HCT116 (cell line): ENCODE results near the gene ST6GALNAC4. TPM values are rescaled to one million over a fixed set of nuclear protein-coding genes. Genes with fewer than 3 reads are reported as not detected.

ENCODE experiments used
- ATAC-seq: fragments of 200-7000 bp; cut with Tn5 transposase; 2 replicates; pipeline ENCODE4 v1.9.1; 2020; ENCODE audit warnings: mild to moderate bottlenecking, moderate library complexity
- BruUV-seq: library from RNA; stranded (reverse); fragments of 400-500 nt; replicated peaks from 2 replicates; lab custom pipeline; 2021; lab: Mats Ljungman, UMichigan
- CTCF ChIA-PET: fragments of 300-600 bp; sonication (Branson Sonifier 250); formaldehyde crosslinking; loops from one replicate; lab custom pipeline; 2021; ENCODE audit warnings: antibody characterized with exemption; lab: Charles Lee
- POLR2A ChIA-PET: fragments of 300-600, 350-600 bp; sonication (Branson Sonifier 250); formaldehyde crosslinking; loops from one replicate; lab custom pipeline; 2021; ENCODE audit warnings: antibody characterized with exemption; lab: Charles Lee
- RAD21 ChIA-PET, 2 experiments: fragments of 300-600 bp; sonication (Branson Sonifier 250); formaldehyde crosslinking; loops; one replicate each; lab custom pipeline; 2023; ENCODE audit warnings: low total read pairs in 2 of 2; ENCODE audit not compliant: uncharacterized antibody in 2 of 2, unreplicated experiment in 2 of 2, low non-redundant PET in 1 of 2; lab: Charles Lee
- DNase-seq: peaks from one replicate; pipeline ENCODE4 v3.0.0-alpha.2; 2010; ENCODE audit warnings: low read depth, low spot score
- H2AFZ ChIP-seq: fragments of 200-600 bp; shearing (Covaris generic), sonication (generic); 2 replicates; pipeline ENCODE4 v1.6.1; 2017; ENCODE audit warnings: low read depth, mixed run types, mixed read lengths, antibody characterized with exemption, low read length; ENCODE audit not compliant: poor library complexity, severe bottlenecking
- H3K27ac ChIP-seq: 2 replicates; pipeline ENCODE4 v1.5.1; 2012; ENCODE audit warnings: low read depth, low read length
- H3K27me3 ChIP-seq: fragments of 200-600 bp; sonication (generic); 2 replicates; pipeline ENCODE4 v1.6.1; 2016; ENCODE audit warnings: mixed run types, low read length, mixed read lengths; ENCODE audit not compliant: insufficient read depth
- H3K36me3 ChIP-seq, 2 experiments: fragments of 200-500 bp in 1 of 2; fragments of 200-600 bp in 1 of 2; sonication (Bioruptor generic) in 1 of 2; sonication (generic) in 1 of 2; 2 replicates each; pipeline versions ENCODE4 v1.5.1 to v1.6.1; 2014 to 2016; ENCODE audit warnings: low read length in 2 of 2, inconsistent platforms in 1 of 2, mixed read lengths in 1 of 2, mixed run types in 1 of 2; ENCODE audit not compliant: insufficient read depth in 2 of 2, control insufficient read depth in 1 of 2
- H3K4me1 ChIP-seq, 2 experiments: fragments of 200-600 bp in 1 of 2; sonication (generic) in 1 of 2; 2 replicates each; pipeline versions ENCODE4 v1.5.1 to v1.6.1; 2012 to 2017; ENCODE audit warnings: low read length in 2 of 2, inconsistent platforms in 1 of 2, mild to moderate bottlenecking in 1 of 2, mixed read lengths in 1 of 2, mixed run types in 1 of 2, moderate library complexity in 1 of 2; ENCODE audit not compliant: insufficient read depth in 2 of 2, control insufficient read depth in 1 of 2
- H3K4me2 ChIP-seq: fragments of 200-600 bp; sonication (generic); 2 replicates; pipeline ENCODE4 v1.6.1; 2017; ENCODE audit warnings: mixed run types, low read length, mixed read lengths
- H3K4me3 ChIP-seq, 2 experiments: fragments of 200-600 bp in 1 of 2; sonication (generic) in 1 of 2; replicated peaks in 1 of 2; 2 replicates each; pipeline ENCODE4 v1.5.1; 2011 to 2016; ENCODE audit warnings: low read length in 2 of 2, control low read depth in 1 of 2, low read depth in 1 of 2, mild to moderate bottlenecking in 1 of 2, mixed read lengths in 1 of 2, mixed run types in 1 of 2
- H3K79me2 ChIP-seq: fragments of 200-600 bp; sonication (generic); 2 replicates; pipeline ENCODE4 v1.6.1; 2017; ENCODE audit warnings: mild to moderate bottlenecking, mixed run types, low read length, moderate library complexity, mixed read lengths; ENCODE audit not compliant: insufficient read depth
- H3K9ac ChIP-seq: fragments of 200-600 bp; sonication (generic); 2 replicates; pipeline ENCODE4 v1.6.1; 2016; ENCODE audit warnings: low read length, mixed read lengths
- H3K9me2 ChIP-seq: fragments of 200-600 bp; sonication (generic), shearing (Covaris generic); 2 replicates; pipeline ENCODE4 v1.6.1; 2017; ENCODE audit warnings: mixed run types, mild to moderate bottlenecking, moderate library complexity; ENCODE audit not compliant: insufficient read depth
- H3K9me3 ChIP-seq, 2 experiments: fragments of 200-500 bp in 1 of 2; fragments of 200-600 bp in 1 of 2; sonication (Bioruptor generic) in 1 of 2; sonication (generic) in 1 of 2; 2 replicates each; pipeline ENCODE4 v1.6.1; 2014 to 2017; ENCODE audit warnings: low read length in 2 of 2, mixed read lengths in 2 of 2, inconsistent platforms in 1 of 2, low read depth in 1 of 2, mild to moderate bottlenecking in 1 of 2, mixed run types in 1 of 2, moderate library complexity in 1 of 2; ENCODE audit not compliant: control insufficient read depth in 1 of 2, insufficient read depth in 1 of 2
- H4K20me1 ChIP-seq: fragments of 200-600 bp; sonication (generic), shearing (Covaris generic); 2 replicates; pipeline ENCODE4 v1.6.1; 2017; ENCODE audit warnings: mixed run types, mild to moderate bottlenecking, moderate library complexity; ENCODE audit not compliant: insufficient read depth
- CBX3 ChIP-seq: IDR thresholded peaks from 2 replicates; pipeline ENCODE4 v1.6.1; 2012; ENCODE audit warnings: low read depth
- CEBPB ChIP-seq: IDR thresholded peaks from 2 replicates; pipeline ENCODE4 v1.6.1; 2012; ENCODE audit warnings: low read depth
- EGR1 ChIP-seq: IDR thresholded peaks from 2 replicates; pipeline ENCODE4 v1.6.1; 2012; ENCODE audit warnings: low read depth
- ELF1 ChIP-seq: IDR thresholded peaks from 2 replicates; pipeline ENCODE4 v1.6.1; 2012; ENCODE audit warnings: low read depth, borderline replicate concordance
- EZH2 ChIP-seq: fragments of 200-600 bp; sonication (generic); IDR thresholded peaks from 2 replicates; pipeline ENCODE4 v1.6.1; 2017; ENCODE audit warnings: antibody characterized with exemption, mixed run types
- EZH2phosphoT487 ChIP-seq: fragments of 200-600 bp; IDR thresholded peaks from 2 replicates; pipeline ENCODE4 v1.6.1; 2018; ENCODE audit warnings: antibody characterized with exemption, borderline replicate concordance
- JUND ChIP-seq: IDR thresholded peaks from 2 replicates; pipeline ENCODE4 v1.6.1; 2012
- POLR2A ChIP-seq: IDR thresholded peaks from 2 replicates; pipeline ENCODE4 v1.7.0; 2011; ENCODE audit warnings: borderline replicate concordance; ENCODE audit not compliant: insufficient read depth, insufficient read length; ENCODE audit errors: extremely low read depth
- RAD21 ChIP-seq: IDR thresholded peaks from 2 replicates; pipeline ENCODE4 v1.6.1; 2012; ENCODE audit warnings: low read depth, mild to moderate bottlenecking
- SIN3A ChIP-seq: IDR thresholded peaks from 2 replicates; pipeline ENCODE4 v1.6.1; 2012; ENCODE audit warnings: low read depth
- SRF ChIP-seq: IDR thresholded peaks from 2 replicates; pipeline ENCODE4 v1.6.1; 2012; ENCODE audit warnings: low read depth
- TCF7L2 ChIP-seq: IDR thresholded peaks from 2 replicates; pipeline ENCODE4 v1.7.0; 2011; ENCODE audit warnings: borderline replicate concordance, inconsistent platforms; ENCODE audit not compliant: insufficient read depth, insufficient read length; ENCODE audit errors: extremely low read depth
- YY1 ChIP-seq: IDR thresholded peaks from 2 replicates; pipeline ENCODE4 v1.6.1; 2011; ENCODE audit warnings: low read length, low read depth, moderate library complexity, mild to moderate bottlenecking; ENCODE audit not compliant: insufficient replicate concordance; ENCODE audit errors: extremely low read depth
- ZFX ChIP-seq: fragments of 450-650 bp; IDR thresholded peaks from 2 replicates; pipeline ENCODE4 v1.6.1; 2017
- ZNF274 ChIP-seq: fragments of 200-500 bp; sonication (Bioruptor generic); IDR thresholded peaks from 2 replicates; pipeline ENCODE4 v1.6.1; 2014; ENCODE audit warnings: mild to moderate bottlenecking, low read depth, low read length, inconsistent platforms
- intact Hi-C: fragments of 100-400 bp; cut with micrococcal nuclease; formaldehyde crosslinking; loops from 2 replicates; pipeline ENCODE4 v1.10.0; 2022
- total RNA-seq: library from RNA; stranded (reverse); gene quantifications from one replicate; pipeline ENCODE4 v1.2.1, GENCODE V29; 2021; ENCODE audit not compliant: unreplicated experiment
- TF ChIP-seq, protein P1 (sequence below): IDR thresholded peaks from 2 replicates; pipeline ENCODE4 v1.6.1; 2012
- TF ChIP-seq, protein P2 (sequence below): IDR thresholded peaks from 2 replicates; pipeline ENCODE4 v1.6.1; 2011; ENCODE audit warnings: mild to moderate bottlenecking, low read length, moderate library complexity; ENCODE audit not compliant: insufficient replicate concordance; ENCODE audit errors: extremely low read depth
- TF ChIP-seq, protein P3 (sequence below): IDR thresholded peaks from 2 replicates; pipeline ENCODE4 v1.6.1; 2012; ENCODE audit warnings: low read depth
- TF ChIP-seq, protein P4 (sequence below): IDR thresholded peaks from 2 replicates; pipeline ENCODE4 v1.6.1; 2012
- TF ChIP-seq, protein P5 (sequence below), 3 experiments: fragments of 200-600 bp in 1 of 3; sonication (generic) in 1 of 3; IDR thresholded peaks in 2 of 3; conservative IDR thresholded peaks in 1 of 3; 2 replicates each; pipeline ENCODE4 v1.5.1; 2012 to 2017; ENCODE audit warnings: low read depth in 2 of 3, low read length in 2 of 3, antibody characterized with exemption in 1 of 3, borderline replicate concordance in 1 of 3, control low read depth in 1 of 3, mild to moderate bottlenecking in 1 of 3, mixed read lengths in 1 of 3, mixed run types in 1 of 3, moderate library complexity in 1 of 3; ENCODE audit not compliant: insufficient read depth in 1 of 3

Gene ST6GALNAC4
- total RNA-seq, 1 experiment from 2014 or later = 49.4 TPM

DNA sequence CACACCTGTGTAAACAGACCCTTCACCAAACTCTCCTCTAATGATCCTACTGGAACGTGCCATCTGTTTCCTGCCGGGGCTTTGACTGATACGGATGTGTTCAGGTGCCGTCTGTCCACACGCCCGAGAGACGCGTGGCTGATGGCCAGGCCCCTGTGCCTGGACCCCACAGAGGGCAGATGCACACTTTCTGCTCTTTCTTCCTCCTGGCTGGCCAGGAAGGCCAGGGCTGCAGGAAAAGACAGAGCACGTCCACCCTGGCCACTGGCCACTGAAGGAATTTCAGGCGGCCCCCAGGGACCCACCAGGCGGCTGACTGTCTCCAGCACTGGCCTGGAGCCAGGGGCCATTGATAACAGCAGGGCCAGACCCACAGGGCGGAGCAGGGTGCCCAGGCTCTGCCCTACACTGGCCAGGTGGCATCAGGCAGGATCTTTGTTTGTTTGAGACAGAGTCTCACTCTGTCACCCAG, 58.8 kb downstream of the ST6GALNAC4 start:
- no peak overlapping the region for H3K9ac ChIP-seq
- intact Hi-C loops = no loop called here
- ChIA-PET CTCF (no interaction called here), POLR2A (no interaction called here), RAD21 (no interaction called here)
- DNase-seq = no peak
- no peak overlapping the region for H3K4me2 ChIP-seq
- no peak for TF ChIP-seq SIN3A
- TF ChIP-seq, protein P1, sequence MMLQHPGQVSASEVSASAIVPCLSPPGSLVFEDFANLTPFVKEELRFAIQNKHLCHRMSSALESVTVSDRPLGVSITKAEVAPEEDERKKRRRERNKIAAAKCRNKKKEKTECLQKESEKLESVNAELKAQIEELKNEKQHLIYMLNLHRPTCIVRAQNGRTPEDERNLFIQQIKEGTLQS = no peak
- no peak for TF ChIP-seq POLR2A
- TF ChIP-seq TCF7L2 = no peak
- TF ChIP-seq EZH2phosphoT487 = no peak
- TF ChIP-seq ZNF274 = no peak
- TF ChIP-seq, protein P2, sequence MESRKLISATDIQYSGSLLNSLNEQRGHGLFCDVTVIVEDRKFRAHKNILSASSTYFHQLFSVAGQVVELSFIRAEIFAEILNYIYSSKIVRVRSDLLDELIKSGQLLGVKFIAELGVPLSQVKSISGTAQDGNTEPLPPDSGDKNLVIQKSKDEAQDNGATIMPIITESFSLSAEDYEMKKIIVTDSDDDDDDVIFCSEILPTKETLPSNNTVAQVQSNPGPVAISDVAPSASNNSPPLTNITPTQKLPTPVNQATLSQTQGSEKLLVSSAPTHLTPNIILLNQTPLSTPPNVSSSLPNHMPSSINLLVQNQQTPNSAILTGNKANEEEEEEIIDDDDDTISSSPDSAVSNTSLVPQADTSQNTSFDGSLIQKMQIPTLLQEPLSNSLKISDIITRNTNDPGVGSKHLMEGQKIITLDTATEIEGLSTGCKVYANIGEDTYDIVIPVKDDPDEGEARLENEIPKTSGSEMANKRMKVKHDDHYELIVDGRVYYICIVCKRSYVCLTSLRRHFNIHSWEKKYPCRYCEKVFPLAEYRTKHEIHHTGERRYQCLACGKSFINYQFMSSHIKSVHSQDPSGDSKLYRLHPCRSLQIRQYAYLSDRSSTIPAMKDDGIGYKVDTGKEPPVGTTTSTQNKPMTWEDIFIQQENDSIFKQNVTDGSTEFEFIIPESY = no peak
- TF ChIP-seq EGR1 = no peak
- TF ChIP-seq, protein P3, sequence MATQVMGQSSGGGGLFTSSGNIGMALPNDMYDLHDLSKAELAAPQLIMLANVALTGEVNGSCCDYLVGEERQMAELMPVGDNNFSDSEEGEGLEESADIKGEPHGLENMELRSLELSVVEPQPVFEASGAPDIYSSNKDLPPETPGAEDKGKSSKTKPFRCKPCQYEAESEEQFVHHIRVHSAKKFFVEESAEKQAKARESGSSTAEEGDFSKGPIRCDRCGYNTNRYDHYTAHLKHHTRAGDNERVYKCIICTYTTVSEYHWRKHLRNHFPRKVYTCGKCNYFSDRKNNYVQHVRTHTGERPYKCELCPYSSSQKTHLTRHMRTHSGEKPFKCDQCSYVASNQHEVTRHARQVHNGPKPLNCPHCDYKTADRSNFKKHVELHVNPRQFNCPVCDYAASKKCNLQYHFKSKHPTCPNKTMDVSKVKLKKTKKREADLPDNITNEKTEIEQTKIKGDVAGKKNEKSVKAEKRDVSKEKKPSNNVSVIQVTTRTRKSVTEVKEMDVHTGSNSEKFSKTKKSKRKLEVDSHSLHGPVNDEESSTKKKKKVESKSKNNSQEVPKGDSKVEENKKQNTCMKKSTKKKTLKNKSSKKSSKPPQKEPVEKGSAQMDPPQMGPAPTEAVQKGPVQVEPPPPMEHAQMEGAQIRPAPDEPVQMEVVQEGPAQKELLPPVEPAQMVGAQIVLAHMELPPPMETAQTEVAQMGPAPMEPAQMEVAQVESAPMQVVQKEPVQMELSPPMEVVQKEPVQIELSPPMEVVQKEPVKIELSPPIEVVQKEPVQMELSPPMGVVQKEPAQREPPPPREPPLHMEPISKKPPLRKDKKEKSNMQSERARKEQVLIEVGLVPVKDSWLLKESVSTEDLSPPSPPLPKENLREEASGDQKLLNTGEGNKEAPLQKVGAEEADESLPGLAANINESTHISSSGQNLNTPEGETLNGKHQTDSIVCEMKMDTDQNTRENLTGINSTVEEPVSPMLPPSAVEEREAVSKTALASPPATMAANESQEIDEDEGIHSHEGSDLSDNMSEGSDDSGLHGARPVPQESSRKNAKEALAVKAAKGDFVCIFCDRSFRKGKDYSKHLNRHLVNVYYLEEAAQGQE = no peak
- TF ChIP-seq CEBPB = no peak
- TF ChIP-seq RAD21 = no peak
- TF ChIP-seq EZH2 = no peak
- no peak for TF ChIP-seq ELF1
- TF ChIP-seq CBX3 = no peak
- no peak for TF ChIP-seq SRF
- TF ChIP-seq, protein P4, sequence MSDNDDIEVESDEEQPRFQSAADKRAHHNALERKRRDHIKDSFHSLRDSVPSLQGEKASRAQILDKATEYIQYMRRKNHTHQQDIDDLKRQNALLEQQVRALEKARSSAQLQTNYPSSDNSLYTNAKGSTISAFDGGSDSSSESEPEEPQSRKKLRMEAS = no peak
- no peak for TF ChIP-seq YY1
- no peak for TF ChIP-seq ZFX
- TF ChIP-seq, protein P5, sequence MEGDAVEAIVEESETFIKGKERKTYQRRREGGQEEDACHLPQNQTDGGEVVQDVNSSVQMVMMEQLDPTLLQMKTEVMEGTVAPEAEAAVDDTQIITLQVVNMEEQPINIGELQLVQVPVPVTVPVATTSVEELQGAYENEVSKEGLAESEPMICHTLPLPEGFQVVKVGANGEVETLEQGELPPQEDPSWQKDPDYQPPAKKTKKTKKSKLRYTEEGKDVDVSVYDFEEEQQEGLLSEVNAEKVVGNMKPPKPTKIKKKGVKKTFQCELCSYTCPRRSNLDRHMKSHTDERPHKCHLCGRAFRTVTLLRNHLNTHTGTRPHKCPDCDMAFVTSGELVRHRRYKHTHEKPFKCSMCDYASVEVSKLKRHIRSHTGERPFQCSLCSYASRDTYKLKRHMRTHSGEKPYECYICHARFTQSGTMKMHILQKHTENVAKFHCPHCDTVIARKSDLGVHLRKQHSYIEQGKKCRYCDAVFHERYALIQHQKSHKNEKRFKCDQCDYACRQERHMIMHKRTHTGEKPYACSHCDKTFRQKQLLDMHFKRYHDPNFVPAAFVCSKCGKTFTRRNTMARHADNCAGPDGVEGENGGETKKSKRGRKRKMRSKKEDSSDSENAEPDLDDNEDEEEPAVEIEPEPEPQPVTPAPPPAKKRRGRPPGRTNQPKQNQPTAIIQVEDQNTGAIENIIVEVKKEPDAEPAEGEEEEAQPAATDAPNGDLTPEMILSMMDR (IDR thresholded peaks at IDR 0.05 in 2 of 3, conservative IDR thresholded peaks at IDR 0.05 in 1 of 3; ENCODE audit: borderline replicate concordance in 1 of 3, insufficient read depth in 1 of 3, low read depth in 2 of 3, low read length in 2 of 3) = no peak
- TF ChIP-seq JUND = no peak
- H3K79me2 ChIP-seq = no peaks in the 10 kb centered on the region
- no peak for ATAC-seq
- H3K4me1 ChIP-seq = no peaks in the 10 kb centered on the region
- H3K27me3 ChIP-seq = no peaks in the 10 kb centered on the region
- H3K27ac ChIP-seq = no peak overlapping the region
- H2AFZ ChIP-seq = no peak overlapping the region
- H3K36me3 ChIP-seq = no peaks in the 10 kb centered on the region
- BruUV-seq = no TSS peak
- H3K9me3 ChIP-seq = no peaks in the 10 kb centered on the region
- H4K20me1 ChIP-seq = no peaks in the 10 kb centered on the region
- no peaks in the 10 kb centered on the region for H3K9me2 ChIP-seq
- H3K4me3 ChIP-seq = no peak overlapping the region
